ENCODE results near the gene DLL1.
"Not testable (repeated sequence)": the region's sequence is repeated elsewhere in the genome, so short reads cannot be mapped to it uniquely, and the experiment has no call there.

Gene DLL1

GRCh38 chr6:170269151-170269845 lies 21.6 kb downstream of the DLL1 start:
- Histone ChIP-seq H3K27me3 (no peaks in the 10 kb centered on the region), H3K36me3 (no peaks in the 10 kb centered on the region), H3K4me3 (ENCODE audit: low read depth, low read length) (no peak overlapping the region), H3K4me1 (no peaks in the 10 kb centered on the region; the same call in none of the 2 replicates), H3K9me3 (no peaks in the 10 kb centered on the region)
- TF ChIP-seq CTCF (IDR thresholded peaks at IDR 0.05; ENCODE audit: low read depth, low read length), result no peak
- DNase-seq, result no peak

DNA sequence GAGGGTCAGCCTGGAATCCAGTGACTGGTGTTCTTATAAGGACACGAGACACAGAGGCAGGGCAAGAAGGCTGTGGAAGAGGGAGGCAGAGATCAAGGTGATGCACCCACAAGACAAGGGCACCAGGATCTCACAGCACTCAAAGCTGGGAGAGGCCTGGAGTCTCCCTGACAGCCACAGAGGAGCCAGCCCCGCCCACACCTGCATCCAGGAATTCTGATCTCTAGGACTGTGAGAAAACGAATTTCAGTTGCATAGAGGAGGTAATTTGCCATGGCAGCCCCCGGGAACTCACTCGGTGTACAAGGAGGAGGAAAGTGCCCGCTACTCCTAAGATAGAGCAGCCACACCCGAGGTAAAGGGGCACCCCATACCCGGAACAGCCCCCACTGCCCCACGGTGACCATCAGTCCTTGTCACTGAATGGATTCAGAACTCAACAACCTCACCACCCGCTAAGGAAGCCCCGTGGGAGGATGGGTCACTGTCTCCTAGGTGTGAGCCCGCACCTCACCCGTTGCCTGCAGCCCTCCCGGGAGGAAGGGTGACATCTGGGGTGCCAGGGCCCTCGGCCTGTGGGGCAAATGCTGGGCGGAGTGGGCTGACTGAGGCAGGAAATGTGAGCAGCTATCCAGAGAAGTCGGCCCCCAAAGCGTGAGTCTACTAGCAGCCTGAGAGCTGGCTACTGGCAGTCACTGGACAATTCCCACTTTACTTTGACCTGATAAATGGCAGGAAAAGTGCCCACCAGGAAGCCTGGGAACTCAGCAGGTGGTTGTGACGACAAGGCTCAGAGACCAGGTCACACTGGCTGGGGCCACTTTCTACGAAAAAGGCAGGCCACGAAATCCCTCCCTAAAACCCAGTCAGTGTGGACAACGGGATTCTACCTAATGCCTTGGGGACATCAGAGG lies 22.4 kb downstream of the DLL1 start:
- Histone ChIP-seq H3K4me3 (ENCODE audit: low read depth, low read length) (no peak overlapping the region), H3K36me3 (no peaks in the 10 kb centered on the region), H3K4me1 (no peaks in the 10 kb centered on the region; the same call in none of the 2 replicates), H3K27me3 (no peaks in the 10 kb centered on the region), H3K9me3 (no peaks in the 10 kb centered on the region)
- no peak for DNase-seq
- no peak for TF ChIP-seq CTCF (IDR thresholded peaks at IDR 0.05; ENCODE audit: low read depth, low read length)

GRCh38 chr6:170267688-170268087 lies 23.2 kb downstream of the DLL1 start:
- Histone ChIP-seq H3K4me1 (no peaks in the 10 kb centered on the region; the same call in none of the 2 replicates), H3K27me3 (no peaks in the 10 kb centered on the region), H3K36me3 (no peaks in the 10 kb centered on the region), H3K9me3 (no peaks in the 10 kb centered on the region), H3K4me3 (ENCODE audit: low read depth, low read length) (no peak overlapping the region)
- no peak for TF ChIP-seq CTCF (IDR thresholded peaks at IDR 0.05; ENCODE audit: low read depth, low read length)
- DNase-seq, result no peak

GRCh38 chr6:170266061-170266825 lies 24.6 kb downstream of the DLL1 start:
- Histone ChIP-seq H3K4me1 (no peaks in the 10 kb centered on the region; the same call in none of the 2 replicates), H3K36me3 (no peaks in the 10 kb centered on the region), H3K27me3 (no peaks in the 10 kb centered on the region), H3K4me3 (ENCODE audit: low read depth, low read length) (peak overlapping the region; percentile 37), H3K9me3 (no peaks in the 10 kb centered on the region)
- no peak for TF ChIP-seq CTCF (IDR thresholded peaks at IDR 0.05; ENCODE audit: low read depth, low read length)
- DNase-seq, result no peak

GRCh38 chr6:170265655-170266054 lies 25.2 kb downstream of the DLL1 start:
- Histone ChIP-seq H3K4me1 (no peaks in the 10 kb centered on the region; the same call in none of the 2 replicates), H3K4me3 (ENCODE audit: low read depth, low read length) (peak overlapping the region; percentile 37), H3K9me3 (no peaks in the 10 kb centered on the region), H3K36me3 (no peaks in the 10 kb centered on the region), H3K27me3 (no peaks in the 10 kb centered on the region)
- peak; percentile 69 for DNase-seq
- TF ChIP-seq CTCF (IDR thresholded peaks at IDR 0.05; ENCODE audit: low read depth, low read length), result 0 out of 2 replicates have a peak, but pooled peaks have one; percentile 7

DNA sequence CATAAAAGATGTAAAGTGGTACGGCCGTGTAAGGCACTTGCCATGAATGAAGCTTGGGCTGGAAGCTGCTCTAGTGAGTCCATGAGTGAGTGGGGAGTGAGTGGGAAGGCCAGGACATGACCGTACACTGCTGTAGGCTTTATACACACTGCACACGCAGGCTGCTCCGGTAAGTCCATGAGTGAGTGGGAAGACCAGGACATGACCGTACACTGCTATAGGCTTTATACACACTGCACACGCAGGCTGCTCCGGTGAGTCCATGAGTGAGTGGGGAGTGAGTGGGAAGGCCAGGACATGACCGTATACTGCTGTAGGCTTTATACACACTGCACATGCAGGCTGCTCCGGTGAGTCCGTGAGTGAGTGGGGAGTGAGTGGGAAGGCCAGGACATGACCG lies 26.2 kb downstream of the DLL1 start:
- H3K27me3 ChIP-seq; H3K4me3 ChIP-seq (ENCODE audit: low read depth, low read length); DNase-seq; H3K36me3 ChIP-seq; H3K4me1 ChIP-seq; H3K9me3 ChIP-seq: not testable (repeated sequence)

Measured in BE2C (cell line).